GM11168 (cell line): ENCODE measurements around the gene TMEM120A.

ENCODE experiments used
- in situ Hi-C: fragments of 300-500 bp; cut with MboI; formaldehyde crosslinking; loops from one replicate; pipeline ENCODE4 v1.12.0; 2022; ENCODE audit warnings: low sequenced_read_pairs; ENCODE audit not compliant: unreplicated experiment

TMEM120A gene

GRCh38 chr7:75996476-75996875, 2.1 kb upstream of the TMEM120A start:
- in situ Hi-C loops, result no loop called here

DNA sequence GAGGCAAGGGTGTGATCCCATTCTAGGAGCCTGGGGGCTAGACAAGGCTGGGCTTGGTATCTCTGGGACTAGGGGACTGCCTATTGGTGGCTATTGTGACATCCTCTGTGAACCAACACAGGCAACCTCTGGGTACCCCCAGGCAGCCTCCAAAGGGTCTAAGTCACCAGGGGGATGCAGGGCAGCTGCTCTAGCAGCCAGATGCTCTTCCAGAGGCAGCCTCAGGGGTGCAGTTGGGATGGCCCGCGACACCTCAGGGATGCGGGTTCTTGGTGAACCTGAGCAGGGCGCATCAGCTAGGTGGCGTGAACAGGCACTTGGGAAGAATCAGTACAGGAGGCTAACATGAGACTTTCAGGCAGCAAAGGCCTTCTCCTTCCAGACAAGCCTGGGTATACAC, 1.6 kb upstream of the TMEM120A start:
- in situ Hi-C loops, result no loop called here

DNA sequence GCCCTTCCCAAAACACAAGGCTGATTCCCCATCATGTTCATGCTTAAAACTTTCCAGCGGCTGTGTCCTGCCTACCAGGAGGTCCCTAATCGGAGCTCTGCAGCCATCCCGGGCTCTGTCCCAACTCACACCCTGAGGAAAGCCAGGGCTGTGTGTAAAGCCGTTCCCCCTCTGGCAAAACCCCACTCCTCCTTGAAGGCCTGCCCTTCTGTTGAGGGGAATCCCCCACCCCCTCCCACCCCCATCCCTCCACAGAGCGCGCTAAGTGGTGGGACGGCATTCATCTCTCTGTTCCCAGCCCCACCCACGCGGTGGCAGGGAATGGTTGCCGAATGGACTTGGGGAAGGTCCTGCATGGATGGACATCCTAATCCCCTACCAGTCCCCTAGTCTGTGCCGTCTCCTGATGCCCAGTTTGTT, 667 bp upstream of the TMEM120A start:
- in situ Hi-C loops, result no loop called here

- in situ Hi-C loops, result no loop called here
These were observed 557 bp downstream of the TMEM120A start for GRCh38 chr7:75993689-75994387.

DNA sequence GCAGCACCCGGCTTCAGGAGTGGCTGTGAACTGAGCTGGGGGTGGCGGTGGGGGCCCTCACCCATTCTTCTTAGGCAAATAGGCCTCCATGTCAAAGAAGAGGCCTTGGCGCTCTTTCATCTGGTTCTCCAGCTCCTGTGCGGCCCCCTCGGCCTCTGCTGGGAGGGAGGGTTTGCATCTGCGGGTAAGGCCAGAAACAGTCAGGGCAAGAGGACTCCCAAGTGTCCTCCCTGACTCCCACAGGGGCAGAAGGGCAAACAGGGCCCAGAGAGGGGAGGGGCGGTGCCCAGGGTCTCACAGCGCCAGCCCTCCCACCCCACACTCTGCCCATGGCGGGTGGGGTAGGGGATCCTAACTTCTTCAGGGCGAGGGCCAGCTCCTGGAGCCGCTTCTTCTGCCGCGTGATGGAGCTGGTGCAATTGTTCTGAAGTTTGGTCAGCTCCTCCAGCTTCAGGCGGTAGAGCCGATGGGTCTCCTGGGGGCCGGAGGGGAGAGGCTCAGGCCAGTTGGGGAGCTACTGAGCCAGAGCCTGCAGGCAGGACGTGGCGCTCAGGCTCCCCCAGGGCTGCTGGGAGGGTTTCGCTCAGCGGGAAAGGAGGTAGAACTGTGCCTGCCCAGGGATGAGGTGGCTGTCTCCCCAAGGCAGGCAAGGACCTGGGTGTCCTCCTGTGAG, 2.2 kb downstream of the TMEM120A start:
- in situ Hi-C loops, result no loop called here

- in situ Hi-C loops, result no loop called here
These were observed 2.8 kb downstream of the TMEM120A start for GRCh38 chr7:75991531-75992082.

GRCh38 chr7:75989500-75990388, 4.7 kb downstream of the TMEM120A start:
- in situ Hi-C loops, result no loop called here

- in situ Hi-C loops, result no loop called here
These were observed 5.6 kb downstream of the TMEM120A start for GRCh38 chr7:75988568-75989499.

GRCh38 chr7:75987805-75988567, 6.4 kb downstream of the TMEM120A start:
- in situ Hi-C loops, result no loop called here

GRCh38 chr7:75987026-75987804, 7.2 kb downstream of the TMEM120A start:
- in situ Hi-C loops, result no loop called here

DNA sequence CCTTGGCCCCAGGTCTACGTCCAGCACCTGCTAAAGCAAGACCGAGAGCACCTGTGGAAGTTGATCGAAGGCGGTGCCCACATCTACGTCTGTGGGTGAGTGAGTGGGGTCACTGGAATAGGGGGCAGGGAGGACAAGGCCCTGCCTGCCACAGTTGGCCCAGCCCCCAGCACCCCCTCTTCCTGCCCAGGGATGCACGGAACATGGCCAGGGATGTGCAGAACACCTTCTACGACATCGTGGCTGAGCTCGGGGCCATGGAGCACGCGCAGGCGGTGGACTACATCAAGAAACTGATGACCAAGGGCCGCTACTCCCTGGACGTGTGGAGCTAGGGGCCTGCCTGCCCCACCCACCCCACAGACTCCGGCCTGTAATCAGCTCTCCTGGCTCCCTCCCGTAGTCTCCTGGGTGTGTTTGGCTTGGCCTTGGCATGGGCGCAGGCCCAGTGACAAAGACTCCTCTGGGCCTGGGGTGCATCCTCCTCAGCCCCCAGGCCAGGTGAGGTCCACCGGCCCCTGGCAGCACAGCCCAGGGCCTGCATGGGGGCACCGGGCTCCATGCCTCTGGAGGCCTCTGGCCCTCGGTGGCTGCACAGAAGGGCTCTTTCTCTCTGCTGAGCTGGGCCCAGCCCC, 8.1 kb downstream of the TMEM120A start:
- in situ Hi-C loops, result no loop called here

- in situ Hi-C loops, result no loop called here
These were observed 8.8 kb downstream of the TMEM120A start for GRCh38 chr7:75985518-75986146.

DNA sequence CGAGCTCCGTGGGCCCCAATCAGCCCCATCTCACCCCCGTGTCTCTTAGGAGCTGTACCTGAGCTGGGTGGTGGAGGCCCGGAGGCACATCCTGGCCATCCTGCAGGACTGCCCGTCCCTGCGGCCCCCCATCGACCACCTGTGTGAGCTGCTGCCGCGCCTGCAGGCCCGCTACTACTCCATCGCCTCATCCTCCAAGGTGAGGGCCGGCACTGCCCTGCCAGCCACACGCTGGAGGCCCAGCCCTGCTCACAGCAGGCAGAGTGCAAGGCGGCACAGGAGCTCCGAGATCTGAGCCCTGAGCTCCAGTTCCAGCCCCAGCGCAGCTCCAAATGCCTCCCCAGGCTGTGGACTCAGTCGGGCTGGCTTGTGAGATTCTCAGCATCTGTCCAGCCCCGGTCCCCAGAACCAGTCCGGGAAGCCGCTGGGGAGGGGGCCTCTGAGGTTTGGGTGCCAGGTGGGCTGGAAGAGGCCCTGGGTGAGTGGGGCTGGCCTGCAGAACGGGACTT, 9.3 kb downstream of the TMEM120A start:
- in situ Hi-C loops, result no loop called here

GRCh38 chr7:75984130-75985008, 10.0 kb downstream of the TMEM120A start:
- in situ Hi-C loops, result no loop called here

DNA sequence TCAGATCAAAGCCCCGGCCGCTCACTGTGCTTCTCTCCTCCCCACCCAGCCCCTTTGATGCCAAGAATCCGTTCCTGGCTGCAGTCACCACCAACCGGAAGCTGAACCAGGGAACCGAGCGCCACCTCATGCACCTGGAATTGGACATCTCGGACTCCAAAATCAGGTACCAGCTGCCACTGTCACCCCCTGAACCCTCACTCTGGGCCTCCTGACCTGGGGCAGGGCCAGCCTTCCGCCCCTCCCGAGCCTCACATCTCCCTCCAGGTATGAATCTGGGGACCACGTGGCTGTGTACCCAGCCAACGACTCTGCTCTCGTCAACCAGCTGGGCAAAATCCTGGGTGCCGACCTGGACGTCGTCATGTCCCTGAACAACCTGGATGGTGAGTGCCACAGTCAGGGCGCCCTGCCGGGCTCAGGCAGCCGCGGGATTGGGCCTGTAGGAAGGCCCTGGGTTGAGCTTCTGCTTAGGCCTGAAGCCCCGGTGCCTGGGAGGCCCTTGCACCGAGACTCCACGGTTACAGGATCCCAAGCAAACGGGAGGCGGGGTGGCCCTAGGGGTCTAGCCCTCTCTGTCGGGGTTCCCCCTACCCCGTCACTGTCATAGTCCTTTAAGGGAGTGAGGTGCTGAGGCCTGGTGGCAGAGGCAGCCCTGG, 10.8 kb downstream of the TMEM120A start:
- in situ Hi-C loops, result no loop called here
